Choroid plexus epithelial cell (primary cell): ENCODE data around the gene PYCARD.

Experiments used
- DNase-seq: peaks from one replicate; pipeline ENCODE4 v3.0.0-alpha.2; 2010; ENCODE audit warnings: low read depth
- H3K4me3 ChIP-seq: 2 replicates; pipeline ENCODE4 v1.5.1; 2011; ENCODE audit warnings: low read depth, mild to moderate bottlenecking, control low read depth, low read length, moderate library complexity
- CTCF ChIP-seq: conservative IDR thresholded peaks from 2 replicates; pipeline ENCODE4 v1.5.1; 2011; ENCODE audit warnings: low read depth, mild to moderate bottlenecking, control low read depth, inconsistent platforms, low read length, moderate library complexity

Gene PYCARD

GRCh38 chr16:31221357-31222160 is 19.0 kb upstream of the PYCARD start:
- no peak for TF ChIP-seq CTCF
- DNase-seq = no peak
- no peak overlapping the region for H3K4me3 ChIP-seq

GRCh38 chr16:31219154-31219741 is 16.7 kb upstream of the PYCARD start:
- no peak for TF ChIP-seq CTCF
- no peak for DNase-seq
- no peak overlapping the region for H3K4me3 ChIP-seq

GRCh38 chr16:31217136-31217530 is 14.6 kb upstream of the PYCARD start:
- no peak overlapping the region for H3K4me3 ChIP-seq
- DNase-seq = no peak
- no peak for TF ChIP-seq CTCF

- no peak within 1 kb of the TSS for H3K4me3 ChIP-seq
Measured at GRCh38 chr16:31216422-31217135, 14.0 kb upstream of the PYCARD start, which contains the start of gene PYDC1. Gene PYDC1 (minus strand): TSS chr16:31217135. CDS start chr16:31217028, 107 bp downstream.

GRCh38 chr16:31215287-31216162 is 13.0 kb upstream of the PYCARD start:
- no peak for TF ChIP-seq CTCF
- DNase-seq = peak; percentile 67
- peak overlapping the region; percentile 50 for H3K4me3 ChIP-seq

More at GRCh38 chr16:31216422-31217135, 14.0 kb upstream of the PYCARD start, which contains the start of gene PYDC1:
- TF ChIP-seq CTCF = no peak
- no peak for DNase-seq

GRCh38 chr16:31214708-31215286 is 12.2 kb upstream of the PYCARD start:
- no peak for DNase-seq
- peak overlapping the region; percentile 50 for H3K4me3 ChIP-seq
- no peak for TF ChIP-seq CTCF
